Smooth muscle cell of the brain vasculature (primary cell): ENCODE measurements around the gene PPIP5K1.

Experiments used
- DNase-seq: peaks from one replicate; pipeline ENCODE4 v3.0.0-alpha.2; 2012; ENCODE audit warnings: low read depth, low spot score

PPIP5K1 gene

DNA sequence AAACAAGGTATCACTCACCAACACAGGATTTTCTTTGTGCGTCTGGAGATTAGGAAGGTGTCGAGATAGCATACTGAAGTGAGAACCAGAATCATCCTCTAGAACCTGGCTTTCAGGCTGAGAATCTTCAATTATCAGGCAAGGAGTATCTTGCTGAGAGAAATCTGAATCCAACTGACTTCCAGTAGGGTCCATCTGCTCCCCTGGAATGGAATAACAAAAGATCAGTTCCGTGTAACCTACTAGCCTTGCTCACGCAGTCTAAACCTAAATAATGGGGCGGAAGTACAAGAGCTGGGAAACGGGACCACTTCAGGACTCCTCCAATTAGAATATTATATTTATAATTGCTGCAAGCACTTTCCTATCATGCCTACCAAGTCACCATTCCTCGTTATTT, 97.7 kb downstream of the PPIP5K1 start:
- DNase-seq: no peak

DNA sequence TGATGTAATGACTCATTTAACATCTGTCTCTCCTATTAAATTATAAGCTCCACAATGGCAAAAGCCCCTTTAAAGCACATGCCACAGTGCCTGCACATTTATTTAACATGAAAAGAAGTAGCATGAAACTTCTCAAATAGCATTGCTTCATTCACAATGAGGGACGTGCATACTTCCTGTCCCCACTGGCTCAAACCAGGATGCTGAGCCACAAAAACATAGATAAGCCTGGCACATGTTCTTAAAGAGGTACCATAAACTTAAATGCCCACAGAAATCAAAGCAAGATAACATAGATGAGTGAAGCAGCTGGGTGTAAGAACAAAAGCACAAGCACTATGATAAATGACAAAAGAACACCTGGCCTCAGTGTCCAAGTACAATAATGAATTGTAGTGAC, 100.8 kb downstream of the PPIP5K1 start:
- DNase-seq: no peak

DNA sequence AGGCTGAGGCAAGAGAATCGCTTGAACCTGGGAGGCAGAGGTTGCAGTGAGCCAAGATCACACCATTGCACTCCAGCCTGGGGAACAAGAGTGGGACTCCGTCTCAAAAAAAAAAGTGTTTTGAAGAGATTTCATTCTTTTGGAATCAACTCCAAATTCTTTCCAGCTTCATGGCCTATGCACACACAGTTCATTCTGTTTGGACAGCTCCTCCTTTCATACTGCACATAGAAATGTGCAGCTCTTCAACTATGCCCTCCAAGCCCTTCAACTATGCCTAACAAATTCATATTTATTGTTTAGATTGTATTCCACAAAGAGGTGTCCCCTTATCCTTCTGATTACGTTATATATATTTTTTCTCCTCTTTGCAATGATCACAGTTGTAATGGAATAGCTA, 101.2 kb downstream of the PPIP5K1 start:
- no peak for DNase-seq

DNA sequence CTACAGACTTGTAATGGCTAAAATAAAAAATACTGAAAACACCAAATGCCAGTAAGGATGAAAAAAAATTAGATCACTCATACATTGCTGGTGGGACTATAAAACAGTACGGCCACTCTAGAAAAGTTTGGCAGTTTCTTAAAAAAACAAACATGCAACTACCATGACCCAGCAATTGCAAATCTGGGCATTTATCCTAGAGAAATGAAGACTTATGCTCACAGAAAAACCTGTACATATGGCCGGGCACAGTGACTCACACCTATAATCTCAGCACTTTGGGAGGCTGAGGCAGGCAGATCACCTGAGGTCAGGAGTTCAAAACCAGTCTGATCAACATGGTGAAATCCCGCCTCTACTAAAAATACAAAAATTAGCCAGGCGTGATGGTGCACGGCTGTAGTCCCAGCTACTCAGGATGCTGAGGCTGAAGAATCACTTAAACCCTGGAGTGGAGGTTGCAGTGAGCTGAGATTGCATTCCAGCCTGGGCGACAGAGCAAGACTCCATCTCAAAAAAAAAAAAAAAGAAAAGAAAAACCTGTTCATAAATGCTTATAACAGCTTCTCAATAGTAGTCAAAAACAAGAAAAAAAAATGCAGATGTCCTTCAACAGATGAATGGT, 102.6 kb downstream of the PPIP5K1 start:
- DNase-seq: no peak

DNA sequence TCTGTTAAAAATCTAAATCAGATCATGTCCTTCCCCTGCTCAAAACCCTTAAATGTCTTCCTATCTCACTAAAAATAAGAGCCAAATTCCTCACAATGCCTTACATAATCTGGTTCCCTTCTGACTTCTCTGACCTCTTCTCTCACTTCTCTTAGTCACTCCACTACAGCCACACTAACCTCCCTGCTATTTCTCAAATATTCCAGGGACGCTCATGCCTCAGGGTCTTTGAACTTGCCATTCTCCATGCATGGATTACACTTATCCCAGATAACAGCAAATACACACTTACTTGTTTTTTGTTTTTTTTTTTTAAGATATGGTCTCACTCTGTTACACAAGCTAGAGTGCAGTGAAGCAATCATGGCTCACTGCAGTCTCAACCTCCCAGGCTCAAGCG, 105.6 kb downstream of the PPIP5K1 start:
- no peak for DNase-seq
